Measurements from ENCODE around the gene MPP7. TPM values are rescaled to one million over a fixed set of nuclear protein-coding genes. Genes with fewer than 3 reads are reported as not detected.
A peak's percentile ranks its signal among the peaks of the same experiment; 100 is the strongest.

The MPP7 gene
- total and polyA plus RNA-seq, 4 donors, result 11.0 to 95.3 (median 27.5) TPM

GRCh38 chr10:28284126-28284525, 18.7 kb downstream of the MPP7 start:
- Histone ChIP-seq H3K9me3 (ENCODE audit: control insufficient read depth, low read length) (no peaks in the 10 kb centered on the region), H3K27me3 (ENCODE audit: control insufficient read depth in 1 of 2, insufficient read depth in 2 of 2, low read length in 1 of 2) (no peaks in the 10 kb centered on the region), H3K4me1 (ENCODE audit: control insufficient read depth in 1 of 2, insufficient read depth in 2 of 2, low read length in 2 of 2) (peaks cover 10 to 11% of the 10 kb centered on the region in 2 donors), H3K4me3 (ENCODE audit: low read length in 2 of 2) (no peak overlapping the region), H3K27ac (ENCODE audit: low read depth in 1 of 2, low read length in 2 of 2) (peak overlapping the region in 1 of 2 donors; percentile 71), H3K36me3 (ENCODE audit: control insufficient read depth in 1 of 2, insufficient read depth in 2 of 2, low read length in 1 of 2) (no peaks in the 10 kb centered on the region)
- intact Hi-C loops (cut with DNase I), result no loop called here
- DNase-seq (no peak), ATAC-seq (ENCODE audit: low FRiP score) (no peak)

- peaks cover 10 to 11% of the 10 kb centered on the region in 2 donors for H3K4me1 ChIP-seq (ENCODE audit: control insufficient read depth in 1 of 2, insufficient read depth in 2 of 2, low read length in 2 of 2)
- ATAC-seq (ENCODE audit: low FRiP score) (no peak), DNase-seq (no peak)
- no peaks in the 10 kb centered on the region for H3K27me3 ChIP-seq (ENCODE audit: control insufficient read depth in 1 of 2, insufficient read depth in 2 of 2, low read length in 1 of 2)
- H3K9me3 ChIP-seq (ENCODE audit: control insufficient read depth, low read length), result no peaks in the 10 kb centered on the region
- intact Hi-C loops (cut with DNase I), result no loop called here
- peak overlapping the region in 1 of 2 donors; percentile 98 for H3K27ac ChIP-seq (ENCODE audit: low read depth in 1 of 2, low read length in 2 of 2)
- no peak overlapping the region for H3K4me3 ChIP-seq (ENCODE audit: low read length in 2 of 2)
- WGBS, 2 donors, result 81 to 90% methylated on average over 2 of the region's 2 CpGs
- no peaks in the 10 kb centered on the region for H3K36me3 ChIP-seq (ENCODE audit: control insufficient read depth in 1 of 2, insufficient read depth in 2 of 2, low read length in 1 of 2)
Observed at GRCh38 chr10:28283251-28283650, 19.6 kb downstream of the MPP7 start.

GRCh38 chr10:28282336-28282735, 20.5 kb downstream of the MPP7 start:
- intact Hi-C loops (cut with DNase I), result no loop called here
- peak overlapping the region; percentile 98 to 100 for H3K27ac ChIP-seq (ENCODE audit: low read depth in 1 of 2, low read length in 2 of 2)
- no peak overlapping the region for H3K4me3 ChIP-seq (ENCODE audit: low read length in 2 of 2)
- no peaks in the 10 kb centered on the region for H3K36me3 ChIP-seq (ENCODE audit: control insufficient read depth in 1 of 2, insufficient read depth in 2 of 2, low read length in 1 of 2)
- no peaks in the 10 kb centered on the region for H3K27me3 ChIP-seq (ENCODE audit: control insufficient read depth in 1 of 2, insufficient read depth in 2 of 2, low read length in 1 of 2)
- WGBS, 2 donors, result 74 to 79% methylated on average over 5 of the region's 5 CpGs
- H3K9me3 ChIP-seq (ENCODE audit: control insufficient read depth, low read length), result no peaks in the 10 kb centered on the region
- DNase-seq (no peak), ATAC-seq (ENCODE audit: low FRiP score) (no peak)
- peaks cover 10 to 11% of the 10 kb centered on the region in 2 donors for H3K4me1 ChIP-seq (ENCODE audit: control insufficient read depth in 1 of 2, insufficient read depth in 2 of 2, low read length in 2 of 2)

GRCh38 chr10:28281726-28282315, 21.0 kb downstream of the MPP7 start:
- peak overlapping the region; percentile 98 to 100 for H3K27ac ChIP-seq (ENCODE audit: low read depth in 1 of 2, low read length in 2 of 2)
- WGBS, 2 donors, result 55 to 65% methylated on average over 7 of the region's 7 CpGs
- DNase-seq (no peak), ATAC-seq (ENCODE audit: low FRiP score) (no peak)
- no peaks in the 10 kb centered on the region for H3K27me3 ChIP-seq (ENCODE audit: control insufficient read depth in 1 of 2, insufficient read depth in 2 of 2, low read length in 1 of 2)
- no peaks in the 10 kb centered on the region for H3K9me3 ChIP-seq (ENCODE audit: control insufficient read depth, low read length)
- H3K4me3 ChIP-seq (ENCODE audit: low read length in 2 of 2), result no peak overlapping the region
- no peaks in the 10 kb centered on the region for H3K36me3 ChIP-seq (ENCODE audit: control insufficient read depth in 1 of 2, insufficient read depth in 2 of 2, low read length in 1 of 2)
- H3K4me1 ChIP-seq (ENCODE audit: control insufficient read depth in 1 of 2, insufficient read depth in 2 of 2, low read length in 2 of 2), result peaks cover 10 to 11% of the 10 kb centered on the region in 2 donors
- intact Hi-C loops (cut with DNase I), result no loop called here

GRCh38 chr10:28280652-28281051, 22.2 kb downstream of the MPP7 start:
- Histone ChIP-seq H3K36me3 (ENCODE audit: control insufficient read depth in 1 of 2, insufficient read depth in 2 of 2, low read length in 1 of 2) (no peaks in the 10 kb centered on the region), H3K4me3 (ENCODE audit: low read length in 2 of 2) (no peak overlapping the region), H3K27me3 (ENCODE audit: control insufficient read depth in 1 of 2, insufficient read depth in 2 of 2, low read length in 1 of 2) (no peaks in the 10 kb centered on the region), H3K4me1 (ENCODE audit: control insufficient read depth in 1 of 2, insufficient read depth in 2 of 2, low read length in 2 of 2) (peaks cover 10 to 11% of the 10 kb centered on the region in 2 donors), H3K27ac (ENCODE audit: low read depth in 1 of 2, low read length in 2 of 2) (peak overlapping the region; percentile 35 to 98), H3K9me3 (ENCODE audit: control insufficient read depth, low read length) (no peaks in the 10 kb centered on the region)
- intact Hi-C loops (cut with DNase I), result loop anchor here in 1 of 2 donors (1.0 kb wide), 1 partner anchor 20 kb away; no protein-coding TSS in a partner anchor
- 3 to 7% methylated on average over 3 of the region's 3 CpGs for WGBS, 2 donors
- DNase-seq (peak; percentile 66 to 78), ATAC-seq (ENCODE audit: low FRiP score) (peak; percentile 86)

- Histone ChIP-seq H3K9me3 (ENCODE audit: control insufficient read depth, low read length) (no peaks in the 10 kb centered on the region), H3K4me3 (ENCODE audit: low read length in 2 of 2) (no peak overlapping the region), H3K4me1 (ENCODE audit: control insufficient read depth in 1 of 2, insufficient read depth in 2 of 2, low read length in 2 of 2) (peaks cover 10 to 11% of the 10 kb centered on the region in 2 donors), H3K27ac (ENCODE audit: low read depth in 1 of 2, low read length in 2 of 2) (peak overlapping the region; percentile 36 to 98), H3K27me3 (ENCODE audit: control insufficient read depth in 1 of 2, insufficient read depth in 2 of 2, low read length in 1 of 2) (no peaks in the 10 kb centered on the region), H3K36me3 (ENCODE audit: control insufficient read depth in 1 of 2, insufficient read depth in 2 of 2, low read length in 1 of 2) (no peaks in the 10 kb centered on the region)
- ATAC-seq (ENCODE audit: low FRiP score) (no peak), DNase-seq (no peak)
- WGBS, 2 donors, result 54 to 56% methylated on average over 4 of the region's 4 CpGs
- intact Hi-C loops (cut with DNase I), result loop anchor here in 1 of 2 donors (1.0 kb wide), 1 partner anchor 20 kb away; no protein-coding TSS in a partner anchor
Observed at GRCh38 chr10:28279878-28280277, 23.0 kb downstream of the MPP7 start.

GRCh38 chr10:28278842-28279241, 24.0 kb downstream of the MPP7 start:
- no peaks in the 10 kb centered on the region for H3K27me3 ChIP-seq (ENCODE audit: control insufficient read depth in 1 of 2, insufficient read depth in 2 of 2, low read length in 1 of 2)
- no peak for ATAC-seq (ENCODE audit: low FRiP score)

GRCh38 chr10:28276384-28276783, 26.5 kb downstream of the MPP7 start:
- no peak overlapping the region for H3K4me3 ChIP-seq (ENCODE audit: low read length in 2 of 2)
- intact Hi-C loops (cut with DNase I), result no loop called here
- WGBS, 2 donors, result 95 to 97% methylated on average over 4 of the region's 4 CpGs
- H3K36me3 ChIP-seq (ENCODE audit: control insufficient read depth in 1 of 2, insufficient read depth in 2 of 2, low read length in 1 of 2), result no peaks in the 10 kb centered on the region
- DNase-seq (no peak), ATAC-seq (ENCODE audit: low FRiP score) (no peak)
- H3K27ac ChIP-seq (ENCODE audit: low read depth in 1 of 2, low read length in 2 of 2), result no peak overlapping the region
- H3K27me3 ChIP-seq (ENCODE audit: control insufficient read depth in 1 of 2, insufficient read depth in 2 of 2, low read length in 1 of 2), result no peaks in the 10 kb centered on the region
- no peaks in the 10 kb centered on the region for H3K9me3 ChIP-seq (ENCODE audit: control insufficient read depth, low read length)
- peaks cover 2 to 3% of the 10 kb centered on the region in 2 donors for H3K4me1 ChIP-seq (ENCODE audit: control insufficient read depth in 1 of 2, insufficient read depth in 2 of 2, low read length in 2 of 2)

More at GRCh38 chr10:28278842-28279241, 24.0 kb downstream of the MPP7 start:
- whole genome bisulfite sequencing, 2 donors, result 54 to 58% methylated on average over 4 of the region's 4 CpGs
- DNase-seq, result no peak
- Histone ChIP-seq H3K36me3 (ENCODE audit: control insufficient read depth in 1 of 2, insufficient read depth in 2 of 2, low read length in 1 of 2) (no peaks in the 10 kb centered on the region), H3K4me1 (ENCODE audit: control insufficient read depth in 1 of 2, insufficient read depth in 2 of 2, low read length in 2 of 2) (peaks cover 6 to 10% of the 10 kb centered on the region in 2 donors), H3K4me3 (ENCODE audit: low read length in 2 of 2) (no peak overlapping the region), H3K9me3 (ENCODE audit: control insufficient read depth, low read length) (no peaks in the 10 kb centered on the region), H3K27ac (ENCODE audit: low read depth in 1 of 2, low read length in 2 of 2) (peak overlapping the region in 1 of 2 donors; percentile 5)
- intact Hi-C loops (cut with DNase I), result no loop called here

- DNase-seq, result no peak
- Histone ChIP-seq H3K36me3 (ENCODE audit: control insufficient read depth in 1 of 2, insufficient read depth in 2 of 2, low read length in 1 of 2) (no peaks in the 10 kb centered on the region), H3K9me3 (ENCODE audit: control insufficient read depth, low read length) (no peaks in the 10 kb centered on the region), H3K4me3 (ENCODE audit: low read length in 2 of 2) (no peak overlapping the region), H3K4me1 (ENCODE audit: control insufficient read depth in 1 of 2, insufficient read depth in 2 of 2, low read length in 2 of 2) (no peaks in the 10 kb centered on the region), H3K27ac (ENCODE audit: low read depth in 1 of 2, low read length in 2 of 2) (no peak overlapping the region), H3K27me3 (ENCODE audit: control insufficient read depth in 1 of 2, insufficient read depth in 2 of 2, low read length in 1 of 2) (no peaks in the 10 kb centered on the region)
- intact Hi-C loops (cut with DNase I), result no loop called here
- ATAC-seq (ENCODE audit: low FRiP score), result no peak
Observed at GRCh38 chr10:28274475-28274874, 28.4 kb downstream of the MPP7 start.
